Spleen (tissue), 7 donors: Measurements from ENCODE around the gene ADD1.

Source experiments
- POLR2A ChIP-seq, 3 donors: fragments of 450-650 bp; IDR thresholded peaks; one replicate each; pipeline ENCODE4 v1.5.1; 2017; ENCODE audit warnings: antibody characterized with exemption in 3 of 3, mild to moderate bottlenecking in 1 of 3
- POLR2AphosphoS5 ChIP-seq, 3 donors: sonication (generic); formaldehyde crosslinking; IDR thresholded peaks; one replicate each; pipeline ENCODE4 v1.5.1; 2017; ENCODE audit warnings: antibody characterized with exemption in 3 of 3
- TF ChIP-seq, protein P1 (sequence below), 11 experiments: fragments of 200-600 bp in 7 of 11; fragments of 450-650 bp in 4 of 11; sonication (generic) in 4 of 11; IDR thresholded peaks in 8 of 11; conservative IDR thresholded peaks in 3 of 11; 1 replicate in 7 of 11; 2 replicates in 4 of 11; pipeline versions ENCODE4 v1.4.0 to v1.8.0; 2016 to 2021; ENCODE audit warnings: antibody characterized with exemption in 11 of 11, inconsistent platforms in 4 of 11, mild to moderate bottlenecking in 1 of 11
- donor health status: DM: no; HTN: no; CAD: no; lungs with moderate emphysema.
- donor health status: DM: no; HTN: no; CAD: no.
- donor health status: DM: no; HTN: no; CAD: no.

DNA sequence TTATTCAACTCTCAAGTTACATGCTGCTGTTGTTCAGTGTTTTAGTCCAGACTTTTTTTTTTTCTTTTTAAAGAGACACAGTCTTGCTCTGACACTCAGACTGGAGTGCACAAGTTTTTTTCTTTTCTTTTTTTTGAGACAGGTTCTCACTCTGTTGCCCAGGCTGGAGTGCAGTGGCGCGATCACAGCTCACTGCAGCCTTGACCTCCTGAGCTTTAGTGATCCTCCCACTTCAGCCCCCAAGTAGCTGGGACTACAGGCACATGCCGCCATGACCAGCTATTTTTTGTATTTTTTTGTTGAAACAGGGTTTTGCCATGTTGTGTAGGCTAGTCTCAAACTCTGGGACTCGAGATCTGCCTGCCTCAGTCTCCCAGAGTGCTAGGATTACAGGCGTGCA, 11.9 kb downstream of the ADD1 start:
- TF ChIP-seq, protein P1, sequence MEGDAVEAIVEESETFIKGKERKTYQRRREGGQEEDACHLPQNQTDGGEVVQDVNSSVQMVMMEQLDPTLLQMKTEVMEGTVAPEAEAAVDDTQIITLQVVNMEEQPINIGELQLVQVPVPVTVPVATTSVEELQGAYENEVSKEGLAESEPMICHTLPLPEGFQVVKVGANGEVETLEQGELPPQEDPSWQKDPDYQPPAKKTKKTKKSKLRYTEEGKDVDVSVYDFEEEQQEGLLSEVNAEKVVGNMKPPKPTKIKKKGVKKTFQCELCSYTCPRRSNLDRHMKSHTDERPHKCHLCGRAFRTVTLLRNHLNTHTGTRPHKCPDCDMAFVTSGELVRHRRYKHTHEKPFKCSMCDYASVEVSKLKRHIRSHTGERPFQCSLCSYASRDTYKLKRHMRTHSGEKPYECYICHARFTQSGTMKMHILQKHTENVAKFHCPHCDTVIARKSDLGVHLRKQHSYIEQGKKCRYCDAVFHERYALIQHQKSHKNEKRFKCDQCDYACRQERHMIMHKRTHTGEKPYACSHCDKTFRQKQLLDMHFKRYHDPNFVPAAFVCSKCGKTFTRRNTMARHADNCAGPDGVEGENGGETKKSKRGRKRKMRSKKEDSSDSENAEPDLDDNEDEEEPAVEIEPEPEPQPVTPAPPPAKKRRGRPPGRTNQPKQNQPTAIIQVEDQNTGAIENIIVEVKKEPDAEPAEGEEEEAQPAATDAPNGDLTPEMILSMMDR (IDR thresholded peaks at IDR 0.05 in 8 of 11, conservative IDR thresholded peaks at IDR 0.05 in 3 of 11) = no peak
- TF ChIP-seq POLR2A (IDR thresholded peaks at IDR 0.05) (no peak), POLR2AphosphoS5 (IDR thresholded peaks at IDR 0.05) (no peak)
